Loucy (cell line): ENCODE measurements around the gene IQCE.

ENCODE experiments used
- CTCF ChIP-seq: fragments of 200-600 bp; sonication (generic); conservative IDR thresholded peaks from 2 replicates; pipeline ENCODE4 v1.5.1; 2014; ENCODE audit warnings: mild to moderate bottlenecking, antibody characterized with exemption, low read length
- EZH2phosphoT487 ChIP-seq: fragments of 200-600 bp; IDR thresholded peaks from 2 replicates; pipeline ENCODE4 v1.6.1; 2018; ENCODE audit warnings: antibody characterized with exemption, mild to moderate bottlenecking, moderate library complexity, borderline replicate concordance

- no peak for TF ChIP-seq CTCF
- no peak for TF ChIP-seq EZH2phosphoT487
Observed at GRCh38 chr7:2613931-2614600, 55.3 kb downstream of the IQCE start.
